BE2C (cell line): ENCODE results near the gene TMEM184A.

Source experiments
- DNase-seq: peaks from one replicate; pipeline ENCODE4 v3.0.0-alpha.2; 2020
- H3K27me3 ChIP-seq: fragments of 250-450 bp; sonication (Bioruptor Pico); 2 replicates; pipeline ENCODE4 v1.5.1; 2020; ENCODE audit warnings: mild to moderate bottlenecking
- H3K36me3 ChIP-seq: fragments of 250-450 bp; sonication (Bioruptor Pico); 2 replicates; pipeline ENCODE4 v1.5.1; 2020; ENCODE audit warnings: mild to moderate bottlenecking
- H3K4me1 ChIP-seq: fragments of 250-450 bp; sonication (Bioruptor Pico); 2 replicates; pipeline ENCODE4 v1.5.1; 2020
- H3K4me3 ChIP-seq: 2 replicates; pipeline ENCODE4 v1.5.1; 2011; ENCODE audit warnings: low read depth, low read length
- H3K9me3 ChIP-seq: fragments of 250-450 bp; sonication (Bioruptor Pico); 2 replicates; pipeline ENCODE4 v1.5.1; 2020
- CTCF ChIP-seq: IDR thresholded peaks from 2 replicates; pipeline ENCODE4 v1.5.1; 2012; ENCODE audit warnings: mild to moderate bottlenecking, low read depth, low read length

Gene TMEM184A

GRCh38 chr7:1513657-1514095, 42.3 kb downstream of the TMEM184A start:
- no peaks in the 10 kb centered on the region for H3K36me3 ChIP-seq
- no peak overlapping the region for H3K4me3 ChIP-seq
- no peak for TF ChIP-seq CTCF
- peak; percentile 9 for DNase-seq
- H3K4me1 ChIP-seq, result no peaks in the 10 kb centered on the region
- H3K9me3 ChIP-seq, result peaks cover under 1% of the 10 kb centered on the region; the same call in 1 of the 2 replicates
- no peaks in the 10 kb centered on the region; the same call in 1 of the 2 replicates for H3K27me3 ChIP-seq

- Histone ChIP-seq H3K9me3 (no peaks in the 10 kb centered on the region), H3K36me3 (no peaks in the 10 kb centered on the region), H3K27me3 (no peaks in the 10 kb centered on the region; the same call in 1 of the 2 replicates), H3K4me3 (no peak overlapping the region), H3K4me1 (no peaks in the 10 kb centered on the region)
- peak; percentile 15 for DNase-seq
- TF ChIP-seq CTCF, result no peak
Observed at GRCh38 chr7:1512781-1513656, 43.0 kb downstream of the TMEM184A start.

- Histone ChIP-seq H3K27me3 (no peaks in the 10 kb centered on the region; the same call in 1 of the 2 replicates), H3K4me3 (no peak overlapping the region), H3K9me3 (no peaks in the 10 kb centered on the region), H3K36me3 (no peaks in the 10 kb centered on the region), H3K4me1 (no peaks in the 10 kb centered on the region)
- peak; percentile 11 for DNase-seq
- TF ChIP-seq CTCF, result no peak
Observed at GRCh38 chr7:1511444-1512422, 44.3 kb downstream of the TMEM184A start.

- H3K4me1 ChIP-seq, result peaks cover 2% of the 10 kb centered on the region; the same call in 1 of the 2 replicates
Observed at GRCh38 chr7:1510780-1511154, 45.2 kb downstream of the TMEM184A start.

GRCh38 chr7:1509226-1509625, 46.8 kb downstream of the TMEM184A start:
- Histone ChIP-seq H3K27me3 (no peaks in the 10 kb centered on the region; the same call in 1 of the 2 replicates), H3K9me3 (no peaks in the 10 kb centered on the region), H3K4me3 (no peak overlapping the region), H3K4me1 (peaks cover 2% of the 10 kb centered on the region; the same call in 1 of the 2 replicates), H3K36me3 (no peaks in the 10 kb centered on the region)
- no peak for TF ChIP-seq CTCF
- DNase-seq, result no peak

More at GRCh38 chr7:1510780-1511154, 45.2 kb downstream of the TMEM184A start:
- TF ChIP-seq CTCF, result no peak
- DNase-seq, result peak; percentile 15
- no peaks in the 10 kb centered on the region; the same call in 1 of the 2 replicates for H3K27me3 ChIP-seq
- no peak overlapping the region for H3K4me3 ChIP-seq
- H3K9me3 ChIP-seq, result no peaks in the 10 kb centered on the region
- H3K36me3 ChIP-seq, result no peaks in the 10 kb centered on the region
